OCI-LY7 (cell line): ENCODE data around the gene DFFB.

Experiments
- CTCF ChIP-seq: fragments of 200-600 bp; sonication (generic); conservative IDR thresholded peaks from 2 replicates; pipeline ENCODE4 v1.5.1; 2014; ENCODE audit warnings: mild to moderate bottlenecking, antibody characterized with exemption, low read length, moderate library complexity, mixed read lengths
- EZH2phosphoT487 ChIP-seq: fragments of 200-600 bp; sonication (generic); IDR thresholded peaks from 2 replicates; pipeline ENCODE4 v1.6.1; 2018; ENCODE audit warnings: low read depth, borderline replicate concordance, mild to moderate bottlenecking, mixed run types, antibody characterized with exemption, low read length, moderate library complexity, mixed read lengths

- TF ChIP-seq CTCF (no peak), EZH2phosphoT487 (no peak)
Observed at GRCh38 chr1:3838788-3839187, 18.5 kb upstream of the DFFB start.
